GM19099 (cell line): Measurements from ENCODE around the gene CRYBB1.

Experiments used
- POLR2A ChIP-seq: IDR thresholded peaks from 3 replicates; pipeline ENCODE4 v1.6.1; 2011; ENCODE audit warnings: low read depth; ENCODE audit not compliant: insufficient read length; ENCODE audit errors: extremely low read depth

CRYBB1 gene

DNA sequence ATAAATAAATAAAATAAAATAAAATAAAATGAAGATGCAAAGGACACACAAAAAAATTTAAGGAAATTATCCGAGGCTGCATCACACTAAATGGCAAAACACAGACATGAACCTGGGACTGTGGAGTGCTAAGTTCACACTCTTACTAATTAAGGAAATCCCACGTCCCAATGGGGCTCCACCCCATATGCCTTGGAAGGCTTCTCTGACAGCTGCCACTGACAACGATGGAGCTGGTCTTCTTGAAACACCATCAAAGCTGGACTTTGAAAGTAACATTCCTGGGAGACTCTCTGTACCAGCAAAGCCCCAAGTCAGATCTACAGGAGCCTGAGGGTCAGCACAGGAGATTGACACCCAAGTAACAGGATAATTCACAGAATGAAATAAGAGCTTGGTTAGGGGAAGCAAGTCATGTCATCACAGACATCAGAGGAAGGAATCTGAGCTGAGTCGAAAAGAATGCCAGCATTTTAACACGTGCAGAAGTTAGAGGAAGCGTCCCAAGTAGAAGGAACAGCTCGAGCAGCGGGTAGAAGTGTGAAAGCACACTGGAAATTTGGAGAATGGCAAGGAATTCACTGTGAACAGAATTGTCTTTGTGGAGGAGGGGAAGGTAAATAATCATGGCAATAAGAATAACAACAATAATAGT, 41.7 kb downstream of the CRYBB1 start:
- TF ChIP-seq POLR2A = no peak

DNA sequence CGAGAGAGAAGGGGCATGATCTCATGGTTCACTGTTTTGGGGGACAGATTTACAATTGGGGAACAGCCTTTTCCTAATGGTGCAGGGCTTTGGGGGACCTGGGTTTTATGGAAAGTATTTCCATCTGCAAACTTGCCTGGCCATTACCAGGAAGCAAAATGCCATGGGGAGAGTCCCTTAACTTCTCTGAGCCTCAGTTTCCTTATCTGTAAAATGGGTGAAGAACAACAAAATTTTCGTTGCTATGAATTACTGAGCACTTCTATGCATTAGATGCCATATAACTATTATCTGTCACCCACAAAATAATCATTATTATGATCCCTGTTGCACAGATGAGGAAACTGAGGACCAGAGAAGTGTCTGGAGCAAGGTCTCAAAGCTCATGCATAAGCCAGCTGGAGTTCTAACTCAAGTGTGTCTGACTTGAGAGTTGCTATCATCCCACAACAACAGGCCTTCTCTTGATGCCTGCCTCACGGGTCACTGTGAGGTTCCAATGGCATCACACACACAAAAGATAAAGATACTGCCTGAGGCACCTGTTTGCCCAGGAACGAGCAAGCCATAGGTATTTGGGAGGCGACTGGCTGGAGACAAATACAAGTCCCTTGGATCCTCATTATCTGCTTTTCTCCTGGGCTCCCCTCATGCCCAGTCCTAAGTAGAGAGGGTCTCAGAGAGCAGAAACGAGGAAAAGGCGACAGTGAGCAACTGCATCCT, 43.7 kb downstream of the CRYBB1 start:
- TF ChIP-seq POLR2A = no peak

DNA sequence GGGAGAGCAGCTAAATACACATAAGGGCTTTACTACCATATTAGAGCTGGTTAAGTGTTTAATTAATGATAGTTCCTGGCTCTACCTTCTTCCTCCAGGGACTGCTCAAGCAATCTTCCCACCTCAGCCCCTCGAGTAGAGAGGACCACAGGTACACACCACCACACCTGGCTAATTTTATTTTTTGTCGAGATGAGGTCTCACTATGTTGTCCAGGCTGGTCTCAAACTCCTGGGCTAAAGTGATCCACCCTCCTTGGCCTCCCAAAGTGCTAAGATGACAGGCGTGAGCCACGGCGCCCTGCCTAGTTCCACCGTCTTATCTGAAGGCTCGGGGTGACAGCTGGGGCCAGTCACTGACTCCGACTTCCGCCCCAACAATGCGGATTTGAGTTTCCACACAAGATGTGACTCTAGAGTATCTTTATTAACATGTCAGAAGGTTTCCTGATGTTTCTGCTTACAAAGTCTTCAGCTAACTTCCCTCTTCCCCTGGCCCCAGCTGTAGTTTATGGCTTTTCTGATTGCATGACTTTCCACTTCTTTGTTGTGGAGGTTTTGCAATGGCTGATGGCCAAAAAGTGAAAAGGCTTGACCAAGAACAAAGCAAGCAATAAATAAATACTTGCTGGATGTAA, 44.7 kb downstream of the CRYBB1 start:
- TF ChIP-seq POLR2A = no peak

DNA sequence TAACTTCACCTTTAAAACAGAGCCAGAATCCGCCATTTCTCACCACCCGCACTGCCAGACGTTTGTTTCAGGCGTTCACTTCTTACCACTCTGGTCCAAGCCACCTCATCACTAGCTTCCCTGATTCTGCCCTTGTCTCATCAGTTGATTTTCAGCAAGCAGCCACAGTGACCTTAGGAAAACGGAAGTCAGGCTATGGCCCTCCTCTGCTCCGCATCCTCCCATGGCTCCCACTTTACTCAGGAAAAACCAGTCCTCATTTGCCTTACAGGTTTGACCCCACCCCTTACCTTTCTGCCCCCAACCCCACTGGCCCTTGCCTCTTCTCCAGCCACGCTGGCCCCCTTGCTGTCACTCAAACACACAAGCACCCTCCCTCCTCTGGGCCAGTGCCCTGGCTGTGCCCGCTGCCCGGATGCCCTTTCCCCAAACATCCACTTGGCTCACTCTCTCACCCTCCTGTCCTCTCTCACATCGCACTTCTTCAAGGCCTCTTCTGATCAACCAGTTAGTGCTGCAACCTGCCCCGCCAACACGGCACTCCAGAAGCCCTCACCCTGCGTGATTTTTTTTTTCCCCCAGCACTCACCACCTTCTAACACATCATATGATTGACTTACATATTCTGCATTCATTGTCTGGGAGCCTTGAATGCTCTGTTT, 46.8 kb downstream of the CRYBB1 start:
- TF ChIP-seq POLR2A = no peak

DNA sequence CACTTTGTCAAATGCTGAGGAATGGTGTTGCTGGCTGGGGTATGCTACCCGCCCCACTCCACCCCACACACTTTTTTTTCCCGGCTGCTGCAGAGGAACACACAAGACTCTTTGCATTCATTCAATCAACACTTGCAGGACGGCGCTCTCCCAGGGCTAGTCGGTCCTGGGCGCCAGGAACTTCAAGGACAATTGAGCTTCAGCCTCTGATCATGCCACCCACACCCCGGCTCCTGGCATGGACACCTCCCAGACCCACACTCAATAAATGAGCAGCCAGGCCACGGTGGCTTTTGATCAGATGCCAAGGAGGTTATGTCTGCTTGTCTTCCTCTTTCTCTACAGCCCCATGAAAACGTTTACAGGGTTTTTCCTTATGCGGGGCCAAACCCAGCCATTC, 47.7 kb downstream of the CRYBB1 start:
- no peak for TF ChIP-seq POLR2A

DNA sequence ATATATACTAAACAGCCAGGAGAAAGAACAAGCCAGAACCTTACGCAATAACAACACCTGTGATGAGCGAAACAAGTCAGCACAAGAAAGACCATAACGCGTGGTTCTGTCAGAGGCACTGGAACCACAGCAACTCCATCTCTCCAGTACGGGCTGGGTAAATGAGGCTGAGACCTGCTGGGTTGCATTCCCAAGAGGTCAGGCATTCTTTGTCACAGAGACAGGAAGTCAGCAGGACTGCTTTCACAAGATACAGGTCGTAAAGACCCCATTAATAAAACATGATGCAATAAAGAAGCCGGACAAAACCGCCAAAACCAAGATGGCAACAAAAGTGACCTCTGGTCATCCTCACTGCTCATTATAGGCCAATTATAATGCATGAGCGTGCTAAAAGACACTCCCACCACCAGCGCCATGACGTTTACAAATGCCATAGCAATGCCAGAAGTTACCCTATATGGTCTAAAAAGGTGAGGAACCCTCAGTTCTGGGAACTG, 49.6 kb downstream of the CRYBB1 start:
- no peak for TF ChIP-seq POLR2A

DNA sequence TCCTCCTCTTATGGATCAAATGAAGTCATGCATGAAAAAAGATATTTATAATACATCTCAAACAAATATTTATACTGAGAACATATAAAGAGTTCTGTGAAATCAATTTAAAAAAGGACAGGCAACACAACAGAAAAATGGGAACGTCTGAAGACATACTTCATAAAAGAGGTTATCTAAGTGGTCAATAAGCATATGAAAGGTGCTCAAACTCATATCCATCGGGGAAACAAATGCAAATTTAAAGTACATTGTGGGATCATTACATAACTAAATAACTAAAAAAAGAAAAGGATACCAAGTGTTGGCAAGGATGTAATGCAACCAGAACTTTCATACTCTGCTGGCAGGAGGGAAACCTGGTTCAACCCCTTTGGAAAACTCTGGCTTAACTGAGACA, 50.2 kb downstream of the CRYBB1 start:
- TF ChIP-seq POLR2A = no peak

DNA sequence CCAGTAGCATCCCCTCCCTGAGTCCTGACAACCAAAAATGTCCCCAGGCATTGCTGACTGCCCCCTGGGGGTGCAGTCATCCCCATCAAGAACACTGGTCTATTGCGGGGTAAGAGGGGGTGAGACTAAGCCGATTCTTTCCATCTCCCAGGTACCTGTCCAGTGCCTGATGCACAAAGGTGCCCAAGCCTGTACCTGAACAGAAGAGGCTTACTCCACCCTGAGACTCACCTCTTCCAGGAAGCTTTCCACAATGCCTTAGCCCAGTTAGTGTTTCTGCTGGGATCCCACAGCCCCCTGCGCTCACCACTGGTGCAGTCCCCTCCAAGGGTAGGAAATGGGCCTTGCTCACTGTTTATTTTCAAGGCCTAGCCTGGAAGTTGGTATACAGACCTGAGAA, 50.8 kb downstream of the CRYBB1 start:
- TF ChIP-seq POLR2A = no peak

DNA sequence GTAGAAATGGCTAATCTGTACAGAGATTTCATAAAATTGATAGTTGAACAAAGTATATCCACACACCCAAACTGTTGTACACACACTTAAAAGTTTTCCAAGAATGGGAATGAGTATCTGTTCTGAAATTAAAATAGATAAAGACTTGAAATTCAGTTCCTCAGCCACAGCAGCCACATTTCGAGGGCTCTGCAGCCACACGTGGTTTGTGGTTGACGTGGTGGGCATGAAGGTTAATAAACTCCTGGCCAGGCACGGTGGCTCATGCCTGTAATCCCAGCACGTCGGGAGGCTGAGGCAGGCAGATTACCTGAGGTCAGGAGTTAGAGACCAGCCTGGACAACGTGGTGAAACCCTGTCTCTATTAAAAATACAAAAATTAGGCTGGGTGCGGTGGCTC, 51.9 kb downstream of the CRYBB1 start:
- TF ChIP-seq POLR2A = no peak

DNA sequence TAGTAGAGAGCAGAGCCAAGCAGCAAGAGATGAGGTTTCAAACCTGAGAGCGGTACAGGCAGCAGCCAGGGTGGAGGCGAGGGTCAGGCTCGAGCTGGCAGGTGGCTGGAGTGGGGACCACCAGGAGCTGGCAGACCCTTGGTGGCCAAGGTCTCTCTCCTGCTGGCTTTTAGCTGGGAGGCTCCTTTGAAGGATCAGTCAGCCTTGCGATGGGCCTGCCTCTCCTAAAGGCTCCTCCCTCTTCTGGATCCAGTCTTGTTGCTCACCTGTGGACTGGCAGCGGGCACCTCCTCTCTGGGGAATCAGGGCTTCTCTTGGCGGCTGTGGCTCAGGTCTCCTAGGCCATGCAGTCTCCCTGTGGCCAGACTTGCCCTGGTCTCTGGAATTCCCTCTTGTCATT, 52.6 kb downstream of the CRYBB1 start:
- no peak for TF ChIP-seq POLR2A

DNA sequence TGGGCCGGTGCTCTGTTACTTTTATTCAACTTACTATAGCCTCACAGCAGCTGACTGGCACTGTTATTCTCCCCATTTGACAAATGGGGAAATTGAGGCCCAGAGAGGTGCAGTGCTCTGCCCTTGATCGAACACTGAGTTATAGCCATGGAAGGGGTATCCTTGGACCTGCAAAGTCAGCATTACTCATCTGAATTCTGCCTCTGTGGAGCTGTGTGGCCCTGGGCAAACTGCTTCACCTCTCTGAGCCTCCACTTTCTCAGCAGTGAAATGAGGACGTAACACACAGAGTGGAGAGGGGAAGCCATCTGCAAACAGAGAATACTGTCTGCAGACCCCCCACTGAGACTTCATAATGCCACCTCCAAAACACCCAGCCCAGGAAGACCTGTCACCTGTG, 53.2 kb downstream of the CRYBB1 start:
- TF ChIP-seq POLR2A = no peak

DNA sequence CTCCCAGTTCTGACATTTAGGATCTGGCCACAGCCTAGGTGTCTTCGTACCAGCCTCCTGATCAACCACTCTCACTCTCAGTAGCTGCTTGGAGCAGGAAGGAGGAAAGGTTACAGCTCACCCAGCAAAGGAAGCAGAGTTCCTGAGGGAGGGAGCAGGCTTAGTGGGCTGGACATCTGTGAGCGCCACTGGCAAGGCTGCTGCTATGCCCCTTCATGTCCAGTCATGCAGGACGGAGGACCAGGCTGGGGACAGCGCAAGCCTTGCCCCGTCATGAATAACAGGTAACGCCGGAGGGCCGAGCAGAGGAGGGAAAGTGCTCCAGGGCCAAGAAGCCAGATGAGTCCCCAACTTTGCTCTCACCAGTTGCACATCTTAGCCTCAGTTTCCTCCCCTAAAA, 53.6 kb downstream of the CRYBB1 start:
- no peak for TF ChIP-seq POLR2A

- no peak for TF ChIP-seq POLR2A
Measured at GRCh38 chr22:26563022-26563421, 54.8 kb downstream of the CRYBB1 start.

GRCh38 chr22:26561756-26562417, 55.9 kb downstream of the CRYBB1 start:
- TF ChIP-seq POLR2A = no peak
